GM23338 (cell line): ENCODE results near the gene GALNT16.

Source experiments
- CREB1 ChIP-seq: fragments of 250-450 bp; sonication (Bioruptor Pico); IDR thresholded peaks from 2 replicates; pipeline ENCODE4 v1.5.0; 2020; ENCODE audit warnings: low read depth, mild to moderate bottlenecking, moderate library complexity
- EZH2 ChIP-seq: fragments of 200-600 bp; sonication (generic); IDR thresholded peaks from one replicate; pipeline ENCODE4 v1.8.0; 2017; ENCODE audit warnings: antibody characterized with exemption, mild to moderate bottlenecking, low read depth; ENCODE audit not compliant: unreplicated experiment
- POLR2AphosphoS5 ChIP-seq: IDR thresholded peaks from 2 replicates; pipeline ENCODE4 v1.6.1; 2016; ENCODE audit warnings: antibody characterized with exemption, low read depth
- ZNF331 ChIP-seq: fragments of 250-450 bp; sonication (Bioruptor Pico); IDR thresholded peaks from 2 replicates; pipeline ENCODE4 v1.5.0; 2020; ENCODE audit warnings: low read depth, mild to moderate bottlenecking, moderate library complexity
- TF ChIP-seq, protein P1 (sequence below), 2 experiments: fragments of 200-600 bp in 1 of 2; sonication (generic) in 1 of 2; conservative IDR thresholded peaks; 2 replicates each; pipeline versions ENCODE4 v1.5.1 to v1.6.1; 2016 to 2017; ENCODE audit warnings: antibody characterized with exemption in 2 of 2, low read depth in 2 of 2, mild to moderate bottlenecking in 2 of 2, moderate library complexity in 1 of 2

DNA sequence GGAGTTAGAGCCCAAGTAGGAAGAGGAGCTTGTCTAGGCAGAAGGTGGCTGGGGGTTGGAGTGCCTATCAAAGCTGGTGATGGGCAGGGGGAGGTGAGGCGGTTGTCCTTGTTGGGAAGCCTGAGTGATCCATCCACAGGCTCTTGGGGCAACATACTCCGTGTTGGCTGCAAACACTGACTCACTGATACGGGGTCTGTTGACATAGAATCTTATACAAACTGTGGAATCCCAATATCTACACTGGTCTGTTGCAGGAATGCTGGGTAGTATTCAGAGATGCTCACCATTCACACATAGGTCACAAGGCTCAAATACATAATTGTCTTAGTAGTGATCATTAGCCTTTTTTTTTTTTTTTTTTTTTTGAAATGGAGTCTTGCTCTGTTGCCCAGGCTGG, 112.2 kb downstream of the GALNT16 start:
- no peak for TF ChIP-seq ZNF331
- TF ChIP-seq, protein P1, sequence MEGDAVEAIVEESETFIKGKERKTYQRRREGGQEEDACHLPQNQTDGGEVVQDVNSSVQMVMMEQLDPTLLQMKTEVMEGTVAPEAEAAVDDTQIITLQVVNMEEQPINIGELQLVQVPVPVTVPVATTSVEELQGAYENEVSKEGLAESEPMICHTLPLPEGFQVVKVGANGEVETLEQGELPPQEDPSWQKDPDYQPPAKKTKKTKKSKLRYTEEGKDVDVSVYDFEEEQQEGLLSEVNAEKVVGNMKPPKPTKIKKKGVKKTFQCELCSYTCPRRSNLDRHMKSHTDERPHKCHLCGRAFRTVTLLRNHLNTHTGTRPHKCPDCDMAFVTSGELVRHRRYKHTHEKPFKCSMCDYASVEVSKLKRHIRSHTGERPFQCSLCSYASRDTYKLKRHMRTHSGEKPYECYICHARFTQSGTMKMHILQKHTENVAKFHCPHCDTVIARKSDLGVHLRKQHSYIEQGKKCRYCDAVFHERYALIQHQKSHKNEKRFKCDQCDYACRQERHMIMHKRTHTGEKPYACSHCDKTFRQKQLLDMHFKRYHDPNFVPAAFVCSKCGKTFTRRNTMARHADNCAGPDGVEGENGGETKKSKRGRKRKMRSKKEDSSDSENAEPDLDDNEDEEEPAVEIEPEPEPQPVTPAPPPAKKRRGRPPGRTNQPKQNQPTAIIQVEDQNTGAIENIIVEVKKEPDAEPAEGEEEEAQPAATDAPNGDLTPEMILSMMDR (conservative IDR thresholded peaks at IDR 0.05; ENCODE audit: low read depth in 2 of 2): no peak
- TF ChIP-seq POLR2AphosphoS5: no peak
- no peak for TF ChIP-seq CREB1
- no peak for TF ChIP-seq EZH2
